ENCODE results near the gene SETD5.
A peak's percentile ranks its signal among the peaks of the same experiment; 100 is the strongest.

SETD5 gene

DNA sequence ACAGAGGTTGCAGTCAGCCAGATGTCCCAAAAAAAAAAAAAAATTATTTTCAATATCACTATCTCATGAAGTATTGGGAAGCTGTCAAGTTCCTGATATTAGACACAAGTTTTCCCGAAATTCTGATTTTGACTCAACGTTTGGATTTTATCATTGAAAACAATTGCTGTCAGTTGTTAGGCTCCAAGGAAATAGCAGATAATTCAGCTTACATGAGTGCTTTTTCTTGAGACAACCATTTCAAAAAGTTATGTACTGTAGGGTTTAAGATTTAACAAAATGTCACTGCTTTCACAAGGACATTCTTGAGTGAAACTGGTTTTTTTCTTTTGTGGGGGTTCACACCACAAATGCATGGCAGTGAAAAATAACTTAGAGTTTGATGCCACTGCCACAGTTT, 9.3 kb upstream of the SETD5 start:
- DNase-seq: no peak

- no peak for DNase-seq
These were observed 8.7 kb upstream of the SETD5 start for GRCh38 chr3:9388562-9389272.

DNA sequence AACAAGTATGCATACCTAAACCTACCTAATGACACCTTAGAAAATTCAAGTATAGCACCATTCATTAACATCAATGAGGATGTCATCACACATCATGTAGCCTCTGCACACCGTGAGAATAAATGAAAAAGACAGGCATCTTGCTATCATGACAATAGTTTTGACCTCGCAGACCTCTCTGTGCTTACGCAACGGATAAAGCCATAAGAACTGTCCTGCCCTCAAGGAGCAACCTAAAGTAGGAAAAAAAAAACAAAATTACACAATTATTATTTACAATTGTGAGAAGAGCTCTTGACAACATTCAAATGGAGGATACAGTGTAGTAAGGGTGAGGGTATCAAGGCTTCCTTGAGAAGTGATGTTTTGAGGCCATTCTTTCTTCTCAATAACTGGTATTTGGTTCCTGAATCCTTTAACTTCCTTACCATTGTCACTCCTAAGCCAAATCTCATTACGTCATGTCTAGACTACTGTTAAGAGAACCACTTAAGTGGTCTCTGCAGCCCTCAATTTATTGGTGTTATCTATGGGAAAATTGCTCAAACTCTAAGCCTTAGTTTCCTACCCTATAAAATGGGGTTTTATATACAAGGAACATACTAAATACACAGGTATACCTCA, 7.0 kb upstream of the SETD5 start:
- DNase-seq: no peak

DNA sequence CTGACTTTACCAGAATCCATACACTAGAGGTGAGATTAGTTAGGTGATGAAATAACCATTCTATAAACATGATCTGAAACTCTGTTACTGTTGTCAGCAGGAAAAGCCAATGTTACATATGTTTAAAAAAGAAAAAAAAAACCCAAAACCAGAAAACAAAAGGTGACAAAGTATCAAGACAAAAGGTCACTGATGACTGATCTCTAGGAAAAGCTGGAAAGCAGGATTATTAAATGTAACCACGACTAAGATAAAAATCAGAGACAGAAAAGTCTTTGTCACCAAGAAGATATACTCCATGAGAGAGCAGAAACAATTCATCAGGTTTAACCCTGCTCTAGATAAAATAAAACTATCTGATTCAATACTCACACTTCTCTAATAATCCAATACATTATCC, 5.4 kb upstream of the SETD5 start:
- DNase-seq: no peak

DNA sequence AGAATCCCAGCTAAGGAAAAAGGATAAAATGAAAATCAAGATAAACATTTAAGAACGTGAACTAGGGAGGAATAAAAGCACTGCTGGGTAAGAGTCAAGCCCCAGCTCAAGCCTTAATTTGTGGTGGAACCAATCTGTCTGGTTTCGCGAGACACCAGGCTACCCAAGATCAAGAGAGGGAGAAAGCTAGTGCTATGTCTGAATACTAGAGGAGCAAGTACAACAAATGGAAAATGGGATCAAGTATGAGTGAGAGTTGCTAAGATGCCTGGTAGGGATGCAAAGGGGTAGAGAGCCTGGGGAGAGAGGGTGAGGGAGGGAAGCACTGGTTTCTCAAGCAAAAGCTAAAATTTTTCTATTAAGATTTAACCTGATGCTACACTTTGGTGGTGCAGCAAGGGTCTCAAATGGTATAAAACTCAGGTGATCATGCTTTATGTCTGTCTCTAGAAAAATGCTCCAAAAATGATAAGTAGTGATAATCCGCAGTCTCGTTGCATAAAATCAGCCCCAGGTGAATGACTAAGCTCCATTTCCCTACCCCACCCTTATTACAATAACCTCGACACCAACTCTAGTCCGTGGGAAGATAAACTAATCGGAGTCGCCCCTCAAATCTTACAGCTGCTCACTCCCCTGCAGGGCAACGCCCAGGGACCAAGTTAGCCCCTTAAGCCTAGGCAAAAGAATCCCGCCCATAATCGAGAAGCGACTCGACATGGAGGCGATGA, 1.7 kb upstream of the SETD5 start:
- DNase-seq: no peak

DNA sequence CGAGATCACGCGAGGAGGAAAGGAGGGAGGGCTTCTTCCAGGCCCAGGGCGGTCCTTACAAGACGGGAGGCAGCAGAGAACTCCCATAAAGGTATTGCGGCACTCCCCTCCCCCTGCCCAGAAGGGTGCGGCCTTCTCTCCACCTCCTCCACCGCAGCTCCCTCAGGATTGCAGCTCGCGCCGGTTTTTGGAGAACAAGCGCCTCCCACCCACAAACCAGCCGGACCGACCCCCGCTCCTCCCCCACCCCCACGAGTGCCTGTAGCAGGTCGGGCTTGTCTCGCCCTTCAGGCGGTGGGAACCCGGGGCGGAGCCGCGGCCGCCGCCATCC, 1.1 kb upstream of the SETD5 start:
- DNase-seq: peak; percentile 89

- DNase-seq: peak; percentile 93
These were observed 633 bp upstream of the SETD5 start for GRCh38 chr3:9396632-9397331.

- no peak for DNase-seq
These were observed 688 bp downstream of the SETD5 start for GRCh38 chr3:9397906-9398699.

GRCh38 chr3:9398700-9399336, 1.4 kb downstream of the SETD5 start:
- DNase-seq: no peak

- no peak for DNase-seq
These were observed 1.9 kb downstream of the SETD5 start for GRCh38 chr3:9399337-9399703.

DNA sequence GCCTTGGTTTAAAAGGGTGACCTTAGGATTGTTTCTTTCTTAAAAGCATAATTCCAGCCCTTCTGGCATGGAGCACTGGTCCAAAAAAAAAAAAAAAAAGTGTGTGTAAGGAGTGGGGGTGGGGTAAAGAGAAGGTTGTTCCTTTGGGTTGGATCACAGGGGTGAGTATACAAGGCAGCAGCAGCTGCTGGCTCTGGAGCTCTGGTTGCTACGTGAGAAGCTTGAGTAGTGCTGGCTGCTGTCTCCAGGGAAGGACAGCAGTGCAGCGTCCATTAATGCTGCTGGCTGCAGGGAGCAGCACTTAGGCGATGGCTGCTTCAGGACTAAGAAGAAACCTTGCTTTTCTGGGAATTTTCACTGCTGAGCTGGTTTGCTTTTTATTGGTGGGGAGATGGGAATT, 2.3 kb downstream of the SETD5 start:
- DNase-seq: no peak

DNA sequence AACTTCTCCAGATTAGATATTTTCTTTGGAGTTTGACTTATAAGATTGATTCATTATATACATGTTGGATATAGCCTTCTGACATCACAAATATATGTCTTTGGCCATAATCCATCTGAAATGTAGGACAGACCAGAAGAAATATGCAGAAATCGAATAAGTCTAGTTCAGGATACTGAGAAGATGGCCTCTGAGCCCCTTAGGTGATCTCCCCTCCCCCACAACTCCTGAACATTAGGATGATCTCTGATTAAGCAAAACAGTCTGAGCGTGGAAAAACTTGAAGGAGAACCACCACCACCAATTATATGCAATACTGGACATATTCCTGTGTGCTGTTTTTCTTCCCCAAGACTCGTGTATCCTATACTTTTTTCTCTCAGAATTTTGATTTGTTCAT, 3.2 kb downstream of the SETD5 start:
- no peak for DNase-seq

DNA sequence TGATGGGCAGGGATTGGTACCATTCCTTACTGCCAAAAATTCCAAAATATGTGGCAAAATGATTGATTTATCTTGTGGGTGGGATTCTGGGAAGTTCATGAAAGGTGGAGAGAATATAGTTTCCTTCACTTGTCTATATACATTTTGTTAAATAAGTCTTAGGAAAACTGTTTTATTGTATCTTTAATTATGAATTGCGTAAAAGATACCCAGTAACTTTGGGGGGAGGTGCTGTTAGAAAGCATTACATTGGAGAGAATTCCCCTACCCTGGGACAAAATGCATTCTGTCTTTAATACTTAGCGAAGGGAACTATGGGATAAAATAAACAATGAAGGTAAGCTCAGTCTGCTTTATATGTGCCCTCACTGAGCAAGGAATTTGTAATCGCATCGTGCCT, 4.6 kb downstream of the SETD5 start:
- no peak for DNase-seq

DNA sequence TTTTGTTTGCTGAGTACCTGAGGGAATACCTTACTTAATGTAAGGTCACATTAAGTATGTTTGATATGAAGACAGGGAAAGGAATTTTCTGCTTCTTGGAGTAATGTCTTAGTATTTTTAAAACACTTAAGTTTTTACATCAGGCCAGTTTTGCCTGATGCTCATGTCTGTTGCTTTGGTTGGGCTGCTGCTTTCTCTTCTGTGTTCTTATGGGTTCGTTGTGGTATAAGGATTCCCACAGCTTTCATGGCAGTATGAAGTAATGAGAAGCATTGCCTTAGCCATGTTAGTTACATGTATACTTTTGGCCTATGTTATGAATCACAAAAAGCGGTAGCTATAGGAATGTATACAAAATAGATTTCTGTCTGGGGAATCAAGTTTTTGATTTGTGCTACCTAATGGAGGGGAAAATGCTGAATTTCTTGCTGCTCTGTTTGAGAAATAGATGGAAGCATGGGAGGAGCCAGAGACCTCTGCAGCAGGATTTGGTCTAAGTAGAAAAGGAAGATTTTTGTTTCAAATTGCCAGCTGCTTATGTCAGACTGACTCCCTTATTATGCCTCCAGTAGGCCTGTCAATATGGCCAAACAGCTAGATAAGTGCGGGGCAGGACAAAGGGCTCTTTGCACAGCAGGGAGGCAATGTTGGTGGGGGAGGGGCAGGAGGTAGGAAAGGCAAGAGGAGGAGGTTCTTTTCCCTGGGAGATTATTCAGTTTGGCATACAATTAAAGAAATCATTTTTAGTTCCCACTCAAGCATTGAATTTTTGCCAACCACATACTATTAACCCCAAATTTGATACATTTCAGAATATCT, 5.2 kb downstream of the SETD5 start:
- no peak for DNase-seq

DNA sequence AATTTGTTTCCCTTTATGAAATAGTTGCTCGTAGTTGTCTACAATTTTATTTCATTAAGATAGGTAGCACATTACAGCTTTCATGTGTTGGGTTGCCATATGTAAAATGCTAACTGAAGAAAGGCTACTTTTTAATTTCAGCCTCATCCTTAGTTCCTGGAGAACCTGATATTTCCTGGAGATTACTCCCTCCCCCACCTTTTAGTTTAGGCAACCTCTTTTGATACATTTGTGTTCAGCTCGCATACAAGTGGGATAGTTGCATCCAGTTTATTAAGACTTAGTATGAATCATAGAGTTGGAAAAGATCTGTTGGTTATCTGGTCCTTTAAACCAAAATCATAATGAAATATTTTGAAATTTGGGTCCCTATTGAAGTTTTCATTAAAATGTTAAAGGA, 6.0 kb downstream of the SETD5 start:
- no peak for DNase-seq

DNA sequence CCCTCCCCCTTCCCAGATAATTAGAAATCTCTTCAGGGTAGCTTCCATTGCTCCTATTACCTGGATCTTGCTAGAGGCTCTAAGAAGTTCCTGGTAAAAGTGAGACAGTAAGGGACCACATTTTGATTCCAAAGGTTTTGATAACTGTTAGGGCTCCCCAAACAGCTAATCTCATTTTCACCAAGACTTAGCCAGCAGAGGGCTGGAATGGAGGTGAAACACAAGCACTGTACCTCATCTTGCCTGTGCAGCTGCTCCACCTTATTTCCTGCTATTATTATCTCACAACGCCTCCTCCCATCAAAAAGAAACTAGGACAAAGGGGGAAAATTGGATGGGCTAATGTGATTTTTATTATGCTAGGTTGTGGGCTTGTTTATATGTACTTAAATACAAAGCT, 7.3 kb downstream of the SETD5 start:
- no peak for DNase-seq

DNA sequence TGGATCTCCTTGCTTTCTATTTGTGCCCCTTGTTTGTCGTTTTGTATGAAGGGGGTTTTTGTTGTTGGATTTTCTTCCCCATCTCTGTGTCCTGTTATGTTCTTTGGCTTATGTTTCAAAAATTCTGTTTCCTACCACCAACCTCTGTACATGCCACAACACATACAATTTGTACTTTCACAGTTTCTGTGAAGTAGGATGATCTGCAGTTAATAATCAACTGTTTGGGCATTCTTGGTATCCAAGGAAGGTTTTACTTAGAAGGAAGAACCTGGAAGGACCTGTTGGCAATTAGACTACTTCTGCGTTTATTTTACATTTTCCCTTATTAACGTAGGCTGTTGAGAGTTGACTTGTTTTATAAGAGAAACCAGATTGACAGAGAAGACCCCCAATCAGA, 8.3 kb downstream of the SETD5 start:
- no peak for DNase-seq

GRCh38 chr3:9406856-9407626, 9.6 kb downstream of the SETD5 start:
- DNase-seq: no peak

DNA sequence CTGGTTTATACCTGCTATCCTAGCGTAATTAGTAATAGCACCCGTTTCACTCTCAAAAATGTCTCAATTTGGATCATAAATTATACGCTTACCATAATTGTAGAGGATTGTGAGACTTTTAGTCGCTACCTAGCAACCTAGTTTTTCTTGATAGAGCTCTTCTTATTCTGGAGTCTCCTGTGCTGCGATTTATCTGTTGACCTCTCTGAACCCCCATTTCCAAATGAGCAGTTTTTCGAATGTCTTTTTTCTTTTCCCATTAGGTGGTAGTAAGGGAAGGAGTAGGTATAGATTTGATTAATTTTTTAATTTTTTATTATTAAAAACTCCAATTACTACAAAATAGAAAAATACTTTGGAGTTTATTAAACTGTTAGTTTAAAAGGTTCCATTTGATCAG, 10.6 kb downstream of the SETD5 start:
- DNase-seq: no peak

DNA sequence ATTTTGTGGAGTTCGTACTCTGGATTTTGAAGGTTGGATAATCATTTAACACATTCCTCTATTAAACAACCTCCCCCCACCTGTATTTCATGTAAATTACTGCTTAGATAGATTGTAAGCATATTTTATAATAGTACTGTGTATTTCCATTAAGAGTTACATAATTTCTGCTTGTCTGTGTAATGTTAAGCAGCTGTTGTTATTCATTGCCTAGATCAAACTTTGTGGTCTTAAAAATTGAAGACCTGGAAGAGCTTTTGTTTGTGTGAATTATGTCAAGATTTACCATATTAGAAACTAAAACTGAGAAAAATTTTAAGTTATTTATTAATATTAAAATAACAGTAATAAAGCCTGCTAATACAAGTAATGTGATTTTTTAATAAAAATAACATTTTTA, 11.1 kb downstream of the SETD5 start:
- DNase-seq: no peak
